SK-N-SH treated with all-trans-retinoic acid at 6 μM for 48 hours (cell line): ENCODE results near the gene USP46.

Experiments
- ARNTL ChIP-seq: fragments of 450-650 bp; formaldehyde crosslinking; IDR thresholded peaks from 2 replicates; pipeline ENCODE4 v1.5.0; 2020; ENCODE audit warnings: low read depth, mild to moderate bottlenecking, moderate library complexity, borderline replicate concordance
- BACH2 ChIP-seq: fragments of 250-450 bp; sonication (Bioruptor Pico); IDR thresholded peaks from 2 replicates; pipeline ENCODE4 v1.9.0; 2021; ENCODE audit warnings: mild to moderate bottlenecking, borderline replicate concordance
- CSDC2 ChIP-seq: fragments of 250-450 bp; sonication (Bioruptor Pico); IDR thresholded peaks from 2 replicates; pipeline ENCODE4 v1.5.0; 2020; ENCODE audit warnings: mild to moderate bottlenecking, moderate library complexity
- OSR1 ChIP-seq: fragments of 250-450 bp; sonication (Bioruptor Pico); IDR thresholded peaks from 2 replicates; pipeline ENCODE4 v1.8.0; 2022; ENCODE audit warnings: moderate library complexity, mild to moderate bottlenecking, inconsistent platforms
- PATZ1 ChIP-seq: fragments of 250-450 bp; sonication (Bioruptor Pico); IDR thresholded peaks from 2 replicates; pipeline ENCODE4 v1.8.0; 2020; ENCODE audit warnings: mild to moderate bottlenecking, moderate library complexity, borderline replicate concordance
- PPARA ChIP-seq: fragments of 250-450 bp; sonication (Bioruptor Pico); IDR thresholded peaks from 2 replicates; pipeline ENCODE4 v1.5.0; 2020; ENCODE audit warnings: mild to moderate bottlenecking, borderline replicate concordance
- RARB ChIP-seq: fragments of 250-450 bp; sonication (Bioruptor Pico); IDR thresholded peaks from 2 replicates; pipeline ENCODE4 v1.8.0; 2021; ENCODE audit warnings: mild to moderate bottlenecking, moderate library complexity
- SNAI2 ChIP-seq: fragments of 250-450 bp; sonication (Bioruptor Pico); IDR thresholded peaks from 2 replicates; pipeline ENCODE4 v1.5.0; 2020; ENCODE audit warnings: mild to moderate bottlenecking, moderate library complexity
- TCF4 ChIP-seq: fragments of 250-450 bp; sonication (Bioruptor Pico); IDR thresholded peaks from 2 replicates; pipeline ENCODE4 v1.8.0; 2021; ENCODE audit warnings: mild to moderate bottlenecking, moderate library complexity, borderline replicate concordance
- ZC3H10 ChIP-seq: fragments of 250-450 bp; sonication (Bioruptor Pico); IDR thresholded peaks from 2 replicates; pipeline ENCODE4 v1.5.1; 2021; ENCODE audit warnings: mild to moderate bottlenecking, moderate library complexity
- ZFP3 ChIP-seq: fragments of 250-450 bp; sonication (Bioruptor Pico); IDR thresholded peaks from 2 replicates; pipeline ENCODE4 v1.5.0; 2020; ENCODE audit warnings: mild to moderate bottlenecking, moderate library complexity

GRCh38 chr4:52554612-52555355 is 104.3 kb downstream of the USP46 start:
- TF ChIP-seq BACH2: no peak
- no peak for TF ChIP-seq CSDC2 (CRISPR knock-in tag)
- TF ChIP-seq ARNTL (CRISPR knock-in tag): no peak
- no peak for TF ChIP-seq PATZ1 (CRISPR knock-in tag)
- TF ChIP-seq PPARA (CRISPR knock-in tag): no peak
- no peak for TF ChIP-seq TCF4 (CRISPR knock-in tag)
- TF ChIP-seq ZFP3: no peak
- TF ChIP-seq RARB: no peak
- TF ChIP-seq ZC3H10: no peak
- no peak for TF ChIP-seq OSR1 (CRISPR knock-in tag)
- no peak for TF ChIP-seq SNAI2 (CRISPR knock-in tag)
